GM12873 (cell line): ENCODE results near the gene KLHL17.

ENCODE experiments used
- CTCF ChIP-seq: IDR thresholded peaks from 2 replicates; pipeline ENCODE4 v1.5.1; 2012; ENCODE audit warnings: low read depth, mild to moderate bottlenecking, moderate library complexity, low read length, control low read depth; ENCODE audit not compliant: insufficient read depth; ENCODE audit errors: missing control alignments

KLHL17 gene

GRCh38 chr1:970973-971730, 10.8 kb downstream of the KLHL17 start:
- TF ChIP-seq CTCF: no peak

- TF ChIP-seq CTCF: no peak
These were observed 11.5 kb downstream of the KLHL17 start for GRCh38 chr1:971751-972506.

GRCh38 chr1:972726-973458, 12.5 kb downstream of the KLHL17 start:
- TF ChIP-seq CTCF: no peak

GRCh38 chr1:973459-974292, 13.3 kb downstream of the KLHL17 start:
- no peak for TF ChIP-seq CTCF

- TF ChIP-seq CTCF: no peak
These were observed 13.9 kb downstream of the KLHL17 start for GRCh38 chr1:974293-974640.

- TF ChIP-seq CTCF: no peak
These were observed 14.4 kb downstream of the KLHL17 start for GRCh38 chr1:974687-975328.
